ENCODE results near the gene MAPK8IP3.

DNA sequence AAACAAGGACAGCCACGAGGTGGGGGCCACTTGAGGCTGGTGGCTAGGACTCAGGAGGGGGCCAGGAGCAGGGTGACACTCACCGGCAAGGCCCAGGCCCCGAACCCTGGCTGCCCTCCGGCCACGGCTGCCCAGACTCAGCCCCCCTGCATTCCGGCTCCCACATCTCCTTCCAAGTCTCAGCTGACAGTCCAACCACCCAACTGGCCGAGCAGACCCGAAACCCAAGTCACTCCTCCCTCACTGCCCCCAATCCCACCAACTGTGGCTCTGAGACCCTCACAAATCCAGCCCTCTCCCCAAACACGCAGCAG is 111.2 kb downstream of the MAPK8IP3 start:
- TF ChIP-seq CTCF (IDR thresholded peaks at IDR 0.05; ENCODE audit: low read length) (no peak), EZH2 (optimal IDR thresholded peaks at IDR 0.05; ENCODE audit: low read depth, low read length) (no peak), EZH2phosphoT487 (IDR thresholded peaks at IDR 0.05; ENCODE audit: low read length) (no peak)
